H9 (cell line): Measurements from ENCODE around the gene SMAD6. TPM values are rescaled to one million over a fixed set of nuclear protein-coding genes. Genes with fewer than 3 reads are reported as not detected.

Experiments used
- DNase-seq: peaks from one replicate; pipeline ENCODE4 v3.0.0-alpha.2; 2017
- H2AFZ ChIP-seq: one replicate; pipeline ENCODE4 v1.6.1; 2013; ENCODE audit warnings: mild to moderate bottlenecking, low read length, control low read depth, moderate library complexity
- H2AK5ac ChIP-seq: 2 replicates; pipeline ENCODE4 v1.6.1; 2013; ENCODE audit warnings: low read length, control low read depth, mixed read lengths; ENCODE audit not compliant: insufficient read length
- H2BK120ac ChIP-seq: one replicate; pipeline ENCODE4 v1.6.1; 2013; ENCODE audit warnings: low read depth, mild to moderate bottlenecking, low read length, control low read depth, inconsistent platforms; ENCODE audit not compliant: poor library complexity, severe bottlenecking
- H2BK12ac ChIP-seq: 2 replicates; pipeline ENCODE4 v1.6.1; 2013; ENCODE audit warnings: low read length, control low read depth, mixed read lengths, low read depth; ENCODE audit not compliant: insufficient read length
- H2BK15ac ChIP-seq: 2 replicates; pipeline ENCODE4 v1.6.1; 2013; ENCODE audit warnings: low read depth, low read length, control low read depth
- H2BK20ac ChIP-seq: one replicate; pipeline ENCODE4 v1.6.1; 2013; ENCODE audit warnings: low read depth, mild to moderate bottlenecking, low read length, control low read depth, inconsistent platforms; ENCODE audit not compliant: poor library complexity, severe bottlenecking
- H2BK5ac ChIP-seq: 2 replicates; pipeline ENCODE4 v1.6.1; 2013; ENCODE audit warnings: low read length, control low read depth, mixed read lengths; ENCODE audit not compliant: insufficient read length
- H3K14ac ChIP-seq: 2 replicates; pipeline ENCODE4 v1.6.1; 2013; ENCODE audit warnings: low read length, control low read depth; ENCODE audit not compliant: insufficient read depth
- H3K18ac ChIP-seq: 2 replicates; pipeline ENCODE4 v1.6.1; 2013; ENCODE audit warnings: low read depth, mild to moderate bottlenecking, mixed read lengths, low read length, control low read depth; ENCODE audit not compliant: insufficient read length
- H3K23ac ChIP-seq: 2 replicates; pipeline ENCODE4 v1.6.1; 2013; ENCODE audit warnings: low read length, control low read depth, mixed read lengths, low read depth; ENCODE audit not compliant: insufficient read length
- H3K23me2 ChIP-seq: 2 replicates; pipeline ENCODE4 v1.6.1; 2013; ENCODE audit warnings: low read depth, mild to moderate bottlenecking, mixed read lengths, low read length, control low read depth; ENCODE audit not compliant: insufficient read length, poor library complexity, severe bottlenecking
- H3K27ac ChIP-seq: 2 replicates; pipeline ENCODE4 v1.5.1; 2013; ENCODE audit warnings: low read length, control low read depth, mixed read lengths, low read depth; ENCODE audit not compliant: insufficient read length
- H3K27me3 ChIP-seq: 2 replicates; pipeline ENCODE4 v1.6.1; 2013; ENCODE audit warnings: low read length, control low read depth, inconsistent platforms; ENCODE audit not compliant: insufficient read depth
- H3K4ac ChIP-seq: 2 replicates; pipeline ENCODE4 v1.6.1; 2013; ENCODE audit warnings: low read depth, mild to moderate bottlenecking, control low read depth, inconsistent platforms, low read length, moderate library complexity
- H3K4me1 ChIP-seq: 2 replicates; pipeline ENCODE4 v1.6.1; 2013; ENCODE audit warnings: low read length, control low read depth, inconsistent platforms; ENCODE audit not compliant: insufficient read depth
- H3K4me2 ChIP-seq: 2 replicates; pipeline ENCODE4 v1.6.1; 2013; ENCODE audit warnings: low read length, control low read depth, mixed read lengths; ENCODE audit not compliant: insufficient read length, insufficient read depth
- H3K56ac ChIP-seq: 2 replicates; pipeline ENCODE4 v1.6.1; 2013; ENCODE audit warnings: low read depth, mild to moderate bottlenecking, mixed read lengths, low read length, control low read depth; ENCODE audit not compliant: insufficient read length
- H3K79me1 ChIP-seq: 2 replicates; pipeline ENCODE4 v1.6.1; 2013; ENCODE audit warnings: low read depth, mild to moderate bottlenecking, moderate library complexity, low read length, control low read depth, inconsistent platforms; ENCODE audit not compliant: insufficient read depth, poor library complexity, severe bottlenecking
- H3K79me2 ChIP-seq: 2 replicates; pipeline ENCODE4 v1.6.1; 2013; ENCODE audit warnings: low read length, control low read depth, inconsistent platforms; ENCODE audit not compliant: insufficient read depth
- H3K9ac ChIP-seq: 2 replicates; pipeline ENCODE4 v1.6.1; 2013; ENCODE audit warnings: low read length, control low read depth, mixed read lengths; ENCODE audit not compliant: insufficient read length; ENCODE audit errors: extremely low read depth
- H3K9me3 ChIP-seq: one replicate; pipeline ENCODE4 v1.6.1; 2013; ENCODE audit warnings: low read depth, low read length, inconsistent platforms; ENCODE audit not compliant: control insufficient read depth
- H3T11ph ChIP-seq: one replicate; pipeline ENCODE4 v1.6.1; 2013; ENCODE audit warnings: mild to moderate bottlenecking, low read length, control low read depth, inconsistent platforms
- H4K20me1 ChIP-seq: one replicate; pipeline ENCODE4 v1.6.1; 2013; ENCODE audit not compliant: control insufficient read depth, insufficient read length, insufficient read depth
- H4K5ac ChIP-seq: 2 replicates; pipeline ENCODE4 v1.6.1; 2013; ENCODE audit warnings: low read depth, mild to moderate bottlenecking, mixed read lengths, low read length, control low read depth; ENCODE audit not compliant: insufficient read length
- H4K8ac ChIP-seq: replicated peaks from 2 replicates; pipeline ENCODE4 v1.6.1; 2013; ENCODE audit warnings: low read length, control low read depth, mixed read lengths, low read depth; ENCODE audit not compliant: insufficient read length
- H4K91ac ChIP-seq: 2 replicates; pipeline ENCODE4 v1.6.1; 2013; ENCODE audit warnings: low read depth, mild to moderate bottlenecking, moderate library complexity, mixed read lengths, low read length, control low read depth; ENCODE audit not compliant: insufficient read length
- H3K27ac Mint-ChIP-seq, 3 experiments: 2 replicates in 2 of 3; 3 replicates in 1 of 3; pipeline ENCODE4 v1.8.0; 2020 to 2021; ENCODE audit warnings: mixed read lengths in 3 of 3, mild to moderate bottlenecking in 1 of 3, moderate library complexity in 1 of 3
- H3K27me3 Mint-ChIP-seq: 2 replicates; pipeline ENCODE4 v1.8.0; 2021; ENCODE audit warnings: low read depth, mild to moderate bottlenecking, moderate library complexity, mixed read lengths
- H3K36me3 Mint-ChIP-seq, 3 experiments: 2 replicates in 2 of 3; 3 replicates in 1 of 3; pipeline ENCODE4 v1.8.0; 2020 to 2021; ENCODE audit warnings: low read depth in 3 of 3, mixed read lengths in 3 of 3; ENCODE audit not compliant: insufficient read depth in 1 of 3
- H3K4me1 Mint-ChIP-seq, 2 experiments: 2 replicates each; pipeline ENCODE4 v1.8.0; 2020; ENCODE audit warnings: mixed read lengths in 2 of 2
- H3K4me3 Mint-ChIP-seq, 2 experiments: 2 replicates in 1 of 2; 3 replicates in 1 of 2; pipeline ENCODE4 v1.8.0; 2020 to 2021; ENCODE audit warnings: mild to moderate bottlenecking in 2 of 2, mixed read lengths in 2 of 2, moderate library complexity in 1 of 2
- H3K9me3 Mint-ChIP-seq, 2 experiments: 2 replicates in 1 of 2; 3 replicates in 1 of 2; pipeline ENCODE4 v1.8.0; 2020; ENCODE audit warnings: mild to moderate bottlenecking in 2 of 2, mixed read lengths in 2 of 2, moderate library complexity in 1 of 2
- CTCF ChIP-seq: fragments of 200-600 bp; sonication (generic); conservative IDR thresholded peaks from 3 replicates; pipeline ENCODE4 v1.8.0; 2021; ENCODE audit warnings: antibody characterized with exemption, mild to moderate bottlenecking
- WGBS: extraction: QIAGEN DNeasy Blood & Tissue Kit; methylation state at CpG from one replicate; pipeline ENCODE4 v1.1.7; 2013; ENCODE audit warnings: missing lambda C conversion rate, low lambda C conversion rate, mixed read lengths; ENCODE audit not compliant: insufficient read length; ENCODE audit errors: extremely low coverage; 5-methylcytosine and 5-hydroxymethylcytosine counted together
- total RNA-seq: library from RNA; stranded (reverse); gene quantifications from 2 replicates; pipeline ENCODE4 v1.2.1, GENCODE V29; 2021

The SMAD6 gene
- total RNA-seq, 1 experiment from 2014 or later, result 6.0 TPM

GRCh38 chr15:66742286-66742685, 40.2 kb downstream of the SMAD6 start:
- H3K79me1 ChIP-seq, result no peaks in the 10 kb centered on the region
- no peak overlapping the region for H3T11ph ChIP-seq
- H3K4me3 Mint-ChIP-seq, result no peak overlapping the region
- no peak overlapping the region for H3K4me2 ChIP-seq
- no peak overlapping the region for H2AFZ ChIP-seq
- H3K9me3 ChIP-seq, result no peaks in the 10 kb centered on the region
- no CpG with 5 or more reads among the region's 6 CpGs for WGBS
- no peak overlapping the region for H4K91ac ChIP-seq
- H3K36me3 Mint-ChIP-seq, result no peaks in the 10 kb centered on the region; a peak in 1 of 7 replicates
- H2AK5ac ChIP-seq, result no peak overlapping the region
- no peak overlapping the region for H2BK120ac ChIP-seq
- H4K5ac ChIP-seq, result no peak overlapping the region
- H2BK12ac ChIP-seq, result no peak overlapping the region
- H3K56ac ChIP-seq, result no peak overlapping the region
- H2BK15ac ChIP-seq, result no peak overlapping the region
- H3K18ac ChIP-seq, result no peak overlapping the region
- H2BK20ac ChIP-seq, result no peak overlapping the region
- H3K27ac Mint-ChIP-seq, result peak overlapping the region in 1 of 3 experiments; percentile 77; a peak in 1 of 7 replicates
- no peaks in the 10 kb centered on the region for H3K79me2 ChIP-seq
- H3K9ac ChIP-seq, result no peak overlapping the region
- no peak overlapping the region for H3K4ac ChIP-seq
- H3K27me3 Mint-ChIP-seq, result no peaks in the 10 kb centered on the region
- H3K23me2 ChIP-seq, result no peaks in the 10 kb centered on the region
- H3K27me3 ChIP-seq, result no peaks in the 10 kb centered on the region
- H3K4me1 ChIP-seq, result peaks cover 17% of the 10 kb centered on the region; the same call in 1 of the 2 replicates
- no peak for DNase-seq
- no peak overlapping the region for H3K27ac ChIP-seq
- TF ChIP-seq CTCF, result no peak
- no peak overlapping the region for H2BK5ac ChIP-seq
- no peak overlapping the region for H4K8ac ChIP-seq
- H3K9me3 Mint-ChIP-seq, result no peaks in the 10 kb centered on the region
- peaks cover 28 to 31% of the 10 kb centered on the region in 2 experiments for H3K4me1 Mint-ChIP-seq
- H4K20me1 ChIP-seq, result peaks cover 2% of the 10 kb centered on the region
- H3K23ac ChIP-seq, result no peak overlapping the region
- no peak overlapping the region for H3K14ac ChIP-seq
